HUES6 (cell line): ENCODE measurements around the gene EHD4.
A peak's percentile ranks its signal among the peaks of the same experiment; 100 is the strongest.

ENCODE experiments used
- H3K27ac ChIP-seq: 2 replicates; pipeline ENCODE4 v1.7.0; 2013; ENCODE audit warnings: low read depth, mild to moderate bottlenecking, low read length, inconsistent platforms
- H3K27me3 ChIP-seq: 2 replicates; pipeline ENCODE4 v1.6.1; 2013; ENCODE audit warnings: low read length; ENCODE audit not compliant: control insufficient read depth, insufficient read depth
- H3K36me3 ChIP-seq: 2 replicates; pipeline ENCODE4 v1.6.1; 2013; ENCODE audit warnings: low read length; ENCODE audit not compliant: control insufficient read depth, insufficient read depth
- H3K4me1 ChIP-seq: 2 replicates; pipeline ENCODE4 v1.6.1; 2013; ENCODE audit warnings: low read length; ENCODE audit not compliant: control insufficient read depth, insufficient read depth
- H3K4me3 ChIP-seq: 2 replicates; pipeline ENCODE4 v1.5.1; 2013; ENCODE audit warnings: low read depth, low read length
- H3K9ac ChIP-seq: one replicate; pipeline ENCODE4 v1.6.1; 2013; ENCODE audit warnings: mild to moderate bottlenecking, low read length
- H3K9me3 ChIP-seq: 2 replicates; pipeline ENCODE4 v1.6.1; 2013; ENCODE audit warnings: low read depth, low read length; ENCODE audit not compliant: control insufficient read depth, insufficient read depth

The EHD4 gene

GRCh38 chr15:41943543-41944312, 28.6 kb downstream of the EHD4 start:
- H3K9me3 ChIP-seq, result no peaks in the 10 kb centered on the region
- H3K9ac ChIP-seq, result no peak overlapping the region
- H3K27me3 ChIP-seq, result no peaks in the 10 kb centered on the region
- H3K4me3 ChIP-seq, result no peak overlapping the region
- peak overlapping the region; percentile 2; the same call in 1 of the 2 replicates for H3K27ac ChIP-seq
- H3K4me1 ChIP-seq, result peaks cover 30% of the 10 kb centered on the region
- H3K36me3 ChIP-seq, result peaks cover 13% of the 10 kb centered on the region

GRCh38 chr15:41942886-41943285, 29.5 kb downstream of the EHD4 start:
- peaks cover 30% of the 10 kb centered on the region for H3K4me1 ChIP-seq
- no peak overlapping the region for H3K27ac ChIP-seq
- H3K27me3 ChIP-seq, result no peaks in the 10 kb centered on the region
- no peaks in the 10 kb centered on the region for H3K9me3 ChIP-seq
- no peak overlapping the region for H3K9ac ChIP-seq
- H3K36me3 ChIP-seq, result peaks cover 13% of the 10 kb centered on the region
- H3K4me3 ChIP-seq, result no peak overlapping the region

- H3K36me3 ChIP-seq, result peaks cover 13% of the 10 kb centered on the region
- H3K4me3 ChIP-seq, result no peak overlapping the region
- H3K27ac ChIP-seq, result peak overlapping the region; percentile 43; the same call in 1 of the 2 replicates
- H3K4me1 ChIP-seq, result peaks cover 26% of the 10 kb centered on the region
- no peaks in the 10 kb centered on the region for H3K27me3 ChIP-seq
- H3K9ac ChIP-seq, result peak overlapping the region; percentile 34
- no peaks in the 10 kb centered on the region for H3K9me3 ChIP-seq
Observed at GRCh38 chr15:41941644-41942415, 30.5 kb downstream of the EHD4 start.

GRCh38 chr15:41940441-41940857, 31.9 kb downstream of the EHD4 start:
- peaks cover 13% of the 10 kb centered on the region for H3K36me3 ChIP-seq
- H3K4me3 ChIP-seq, result no peak overlapping the region
- peaks cover 26% of the 10 kb centered on the region for H3K4me1 ChIP-seq
- no peaks in the 10 kb centered on the region for H3K27me3 ChIP-seq
- H3K27ac ChIP-seq, result no peak overlapping the region
- no peak overlapping the region for H3K9ac ChIP-seq
- no peaks in the 10 kb centered on the region for H3K9me3 ChIP-seq

GRCh38 chr15:41939986-41940385, 32.4 kb downstream of the EHD4 start:
- H3K27me3 ChIP-seq, result no peaks in the 10 kb centered on the region
- H3K36me3 ChIP-seq, result peaks cover 13% of the 10 kb centered on the region
- H3K27ac ChIP-seq, result no peak overlapping the region
- no peak overlapping the region for H3K4me3 ChIP-seq
- H3K9me3 ChIP-seq, result no peaks in the 10 kb centered on the region
- no peak overlapping the region for H3K9ac ChIP-seq
- H3K4me1 ChIP-seq, result peaks cover 26% of the 10 kb centered on the region

GRCh38 chr15:41937568-41937923, 34.8 kb downstream of the EHD4 start:
- Histone ChIP-seq H3K36me3 (peaks cover 13% of the 10 kb centered on the region), H3K4me3 (no peak overlapping the region), H3K9me3 (no peaks in the 10 kb centered on the region), H3K4me1 (peaks cover 36% of the 10 kb centered on the region), H3K27ac (no peak overlapping the region), H3K9ac (no peak overlapping the region), H3K27me3 (no peaks in the 10 kb centered on the region)

GRCh38 chr15:41936649-41937567, 35.4 kb downstream of the EHD4 start:
- Histone ChIP-seq H3K4me3 (no peak overlapping the region), H3K36me3 (peaks cover 13% of the 10 kb centered on the region), H3K9me3 (no peaks in the 10 kb centered on the region), H3K4me1 (peaks cover 31% of the 10 kb centered on the region), H3K9ac (no peak overlapping the region), H3K27me3 (no peaks in the 10 kb centered on the region), H3K27ac (no peak overlapping the region)

GRCh38 chr15:41936155-41936554, 36.2 kb downstream of the EHD4 start:
- Histone ChIP-seq H3K9me3 (no peaks in the 10 kb centered on the region), H3K36me3 (peaks cover 10% of the 10 kb centered on the region), H3K27ac (no peak overlapping the region), H3K4me3 (no peak overlapping the region), H3K27me3 (no peaks in the 10 kb centered on the region), H3K4me1 (peaks cover 26% of the 10 kb centered on the region), H3K9ac (no peak overlapping the region)

- H3K27ac ChIP-seq, result no peak overlapping the region
Observed at GRCh38 chr15:41935566-41936020, 36.8 kb downstream of the EHD4 start.

GRCh38 chr15:41934843-41935242, 37.5 kb downstream of the EHD4 start:
- Histone ChIP-seq H3K9me3 (no peaks in the 10 kb centered on the region), H3K9ac (no peak overlapping the region), H3K4me1 (peaks cover 26% of the 10 kb centered on the region), H3K27me3 (no peaks in the 10 kb centered on the region), H3K4me3 (no peak overlapping the region), H3K36me3 (no peaks in the 10 kb centered on the region; the same call in 1 of the 2 replicates), H3K27ac (no peak overlapping the region)

More at GRCh38 chr15:41935566-41936020, 36.8 kb downstream of the EHD4 start:
- Histone ChIP-seq H3K4me3 (no peak overlapping the region), H3K9me3 (no peaks in the 10 kb centered on the region), H3K27me3 (no peaks in the 10 kb centered on the region), H3K4me1 (peaks cover 26% of the 10 kb centered on the region), H3K36me3 (peaks cover 7% of the 10 kb centered on the region), H3K9ac (no peak overlapping the region)
